Heart right ventricle (tissue), 16 donors: Measurements from ENCODE around the gene PUSL1. TPM values are rescaled to one million over a fixed set of nuclear protein-coding genes. Genes with fewer than 3 reads are reported as not detected.

Experiments used
- ATAC-seq, 8 donors: fragments of 200-7000 bp; cut with Tn5 transposase; one replicate each; pipeline ENCODE4 v1.9.1; 2020; ENCODE audit warnings: mild to moderate bottlenecking in 8 of 8, moderate library complexity in 8 of 8, moderate number of reproducible peaks in 1 of 8
- DNase-seq, 2 donors: peaks; one replicate each; pipeline ENCODE4 v3.0.0-alpha.2; 2020
- H3K27ac ChIP-seq, 10 donors: fragments of 200-600 bp; sonication (generic) in 2 of 10; one replicate each; pipeline versions ENCODE4 v1.5.0 to v1.8.0; 2020 to 2022; ENCODE audit warnings: mild to moderate bottlenecking in 3 of 10
- H3K27me3 ChIP-seq, 7 donors: fragments of 200-600 bp; one replicate each; pipeline ENCODE4 v1.8.0; 2021 to 2022; ENCODE audit warnings: mild to moderate bottlenecking in 2 of 7
- H3K36me3 ChIP-seq, 9 donors: fragments of 200-600 bp; sonication (generic) in 1 of 9; one replicate each; pipeline versions ENCODE4 v1.5.0 to v1.8.0; 2020 to 2022; ENCODE audit warnings: mild to moderate bottlenecking in 2 of 9
- H3K4me1 ChIP-seq, 9 donors: fragments of 200-600 bp; sonication (generic) in 1 of 9; one replicate each; pipeline versions ENCODE4 v1.5.0 to v1.8.0; 2020 to 2022; ENCODE audit warnings: mild to moderate bottlenecking in 4 of 9
- H3K4me3 ChIP-seq, 10 donors: fragments of 200-600 bp; sonication (generic) in 2 of 10; one replicate each; pipeline versions ENCODE4 v1.5.0 to v1.8.0; 2020 to 2022; ENCODE audit warnings: mild to moderate bottlenecking in 7 of 10, moderate library complexity in 2 of 10
- H3K9me3 ChIP-seq, 11 donors: fragments of 200-600 bp in 10 of 11; sonication (generic) in 2 of 11; one replicate each; pipeline versions ENCODE4 v1.5.0 to v1.8.0; 2013 to 2022; ENCODE audit warnings: mild to moderate bottlenecking in 2 of 11, control low read depth in 1 of 11, moderate library complexity in 1 of 11
- WGBS, 2 donors: extraction: QIAGEN DNeasy Blood & Tissue Kit; methylation state at CpG; one replicate each; pipeline ENCODE4 v1.1.7; 2013; ENCODE audit warnings: inconsistent platforms in 1 of 2; 5-methylcytosine and 5-hydroxymethylcytosine counted together
- intact Hi-C, 10 donors: fragments of 100-400 bp; cut with DNase I; formaldehyde crosslinking; loops; one replicate each; pipeline versions ENCODE4 v1.11.1 to v1.14.2; 2022
- polyA plus RNA-seq, 2 donors: library from polyadenylated mRNA; stranded (reverse); fragments of 200-250 nt; gene quantifications; one replicate each; pipeline ENCODE4 v1.2.3, GENCODE V29; 2013
- total RNA-seq, 10 donors: library from RNA; stranded (reverse); fragmentation: NEBNext Ultra II Directional in 3 of 10; extraction: Animal tissue kit (Norgen Biotek cat#: 25700) in 3 of 10; gene quantifications; one replicate each; pipeline versions ENCODE4 v1.2.1 to v1.2.4, GENCODE V29; 2021 to 2023
- TF ChIP-seq, protein P1 (sequence below), 9 donors: fragments of 200-600 bp; sonication (generic) in 2 of 9; IDR thresholded peaks; one replicate each; pipeline versions ENCODE4 v1.5.0 to v1.8.0; 2021 to 2022; ENCODE audit warnings: antibody characterized with exemption in 9 of 9, mild to moderate bottlenecking in 5 of 9, moderate library complexity in 1 of 9
- donor health status: Arrhythmogenic right ventricular cardiomyopathy.
- donor health status: ischemic (EF 13 %, LVEDD 7.1; RV severe dilation, severe dysfunction).
- donor health status: healthy with polysubstance abuse.
- donor health status: DM: no; HTN: yes; CAD: no.
- donor health status: DM: no; HTN: no; CAD: no.
- donor health status: ischemic (EF 25% LVEDD 6.9; RV normal size, moderate dysfunction).
- donor health status: ischemic (EF 25% LVEDD 5.7; RV mildly dilated, moderate dysfunction).
- donor health status: healthy.
- donor health status: DM: yes; HTN: yes; CAD: no.
- donor health status: Ischemic cardiomyopathy.
- donor health status: ischemic (EF 35%, LVEDD 5.7; RV mildly dilated, moderate dysfunction).
- donor health status: nonischemic (EF 11% LVEDD 7.7; RV severe dilation, severe dysfunction).
- donor health status: DM: yes; HTN: yes; CAD: no.
- donor health status: PGD.
- donor health status: ischemic (EF 29% LVEDD 5.4; RV normal size, mild dysfunction).
- donor health status: nonischemic (EF 23%, LVEDD 6.1; RV moderate dilation, normal function).

Gene PUSL1
- total and polyA plus RNA-seq, 12 donors, result 5.6 to 17.8 (median 9.1) TPM

DNA sequence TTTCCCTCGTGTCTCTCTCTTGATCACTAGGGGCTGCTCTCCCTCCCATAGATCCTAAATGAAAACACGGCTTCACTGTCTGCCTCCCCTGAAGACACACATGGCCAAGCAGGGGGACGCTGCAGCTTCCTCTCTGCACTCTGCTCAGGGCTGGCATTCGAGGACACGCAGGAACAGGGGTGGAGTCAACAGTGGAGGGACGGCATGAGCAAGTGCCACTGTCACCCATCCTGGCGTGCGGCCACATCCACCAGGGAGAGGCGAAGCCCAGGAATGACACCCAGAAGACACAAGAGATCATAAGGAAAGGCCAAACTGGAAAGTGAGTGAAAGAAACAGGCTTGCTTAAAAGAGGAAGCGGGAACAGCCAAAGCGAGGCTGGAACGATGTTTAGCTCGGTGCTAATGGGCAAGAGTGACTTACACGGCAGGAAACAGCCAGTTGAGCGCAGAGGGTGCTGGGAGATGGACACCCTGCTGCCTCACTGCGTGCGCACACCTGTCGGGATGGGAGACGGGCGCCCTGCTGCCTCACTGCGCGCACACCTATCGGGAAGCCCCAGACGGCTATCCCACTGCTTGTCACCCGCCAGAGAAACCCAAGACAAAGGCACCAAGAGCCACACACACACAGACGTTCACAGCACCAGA, 48.3 kb upstream of the PUSL1 start:
- Histone ChIP-seq H3K4me3 (no peak overlapping the region), H3K36me3 (peaks cover 4 to 88% (median 37%) of the 10 kb centered on the region in 9 donors), H3K27me3 (no peaks in the 10 kb centered on the region), H3K9me3 (no peaks in the 10 kb centered on the region), H3K27ac (peak overlapping the region in 3 of 10 donors; percentile 24 to 56 (median 49)), H3K4me1 (peaks cover 0 to 35% (median 22%) of the 10 kb centered on the region in 9 donors)
- WGBS, 2 donors, result 75 to 81% methylated on average over 26 of the region's 26 CpGs
- TF ChIP-seq, protein P1, sequence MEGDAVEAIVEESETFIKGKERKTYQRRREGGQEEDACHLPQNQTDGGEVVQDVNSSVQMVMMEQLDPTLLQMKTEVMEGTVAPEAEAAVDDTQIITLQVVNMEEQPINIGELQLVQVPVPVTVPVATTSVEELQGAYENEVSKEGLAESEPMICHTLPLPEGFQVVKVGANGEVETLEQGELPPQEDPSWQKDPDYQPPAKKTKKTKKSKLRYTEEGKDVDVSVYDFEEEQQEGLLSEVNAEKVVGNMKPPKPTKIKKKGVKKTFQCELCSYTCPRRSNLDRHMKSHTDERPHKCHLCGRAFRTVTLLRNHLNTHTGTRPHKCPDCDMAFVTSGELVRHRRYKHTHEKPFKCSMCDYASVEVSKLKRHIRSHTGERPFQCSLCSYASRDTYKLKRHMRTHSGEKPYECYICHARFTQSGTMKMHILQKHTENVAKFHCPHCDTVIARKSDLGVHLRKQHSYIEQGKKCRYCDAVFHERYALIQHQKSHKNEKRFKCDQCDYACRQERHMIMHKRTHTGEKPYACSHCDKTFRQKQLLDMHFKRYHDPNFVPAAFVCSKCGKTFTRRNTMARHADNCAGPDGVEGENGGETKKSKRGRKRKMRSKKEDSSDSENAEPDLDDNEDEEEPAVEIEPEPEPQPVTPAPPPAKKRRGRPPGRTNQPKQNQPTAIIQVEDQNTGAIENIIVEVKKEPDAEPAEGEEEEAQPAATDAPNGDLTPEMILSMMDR (IDR thresholded peaks at IDR 0.05), result no peak
- DNase-seq (peak; percentile 48 to 58), ATAC-seq (peak in 7 of 8 donors; percentile 31 to 75 (median 53))
- intact Hi-C loops, result no loop called here

DNA sequence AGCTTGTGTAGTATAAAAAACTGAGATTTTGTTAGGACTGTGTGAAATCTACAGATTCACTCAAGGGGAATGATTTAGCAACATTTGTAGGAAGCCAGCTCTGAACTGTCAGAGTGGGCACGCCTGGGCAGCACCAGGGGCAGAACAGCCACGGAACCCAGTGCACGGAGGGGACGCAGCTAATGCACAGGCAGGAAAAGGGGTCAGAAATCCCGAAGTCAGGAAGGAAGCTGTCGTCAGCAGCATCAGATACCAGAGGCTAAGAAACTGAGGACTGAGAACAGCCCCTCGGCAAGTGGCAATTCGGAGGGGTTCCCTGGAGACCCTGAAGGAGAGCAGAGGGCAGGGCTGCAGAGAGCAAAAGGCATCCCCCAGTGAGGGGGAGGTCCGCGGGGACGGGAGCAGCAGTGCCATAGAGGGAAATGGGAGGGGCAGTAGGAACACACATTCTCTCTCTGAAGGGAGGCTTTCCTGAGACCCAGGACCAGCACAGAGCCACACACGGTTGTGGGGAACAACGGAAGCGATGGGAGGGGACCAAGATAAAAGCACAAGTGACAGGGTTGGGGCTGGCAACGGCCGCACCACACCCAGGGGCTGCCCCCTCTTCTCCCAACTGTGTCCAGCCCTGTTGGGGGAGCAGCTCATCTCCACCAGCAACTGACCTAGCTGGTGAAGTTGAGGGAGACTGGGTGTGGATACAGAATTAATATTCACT, 47.4 kb upstream of the PUSL1 start:
- no peaks in the 10 kb centered on the region for H3K9me3 ChIP-seq

DNA sequence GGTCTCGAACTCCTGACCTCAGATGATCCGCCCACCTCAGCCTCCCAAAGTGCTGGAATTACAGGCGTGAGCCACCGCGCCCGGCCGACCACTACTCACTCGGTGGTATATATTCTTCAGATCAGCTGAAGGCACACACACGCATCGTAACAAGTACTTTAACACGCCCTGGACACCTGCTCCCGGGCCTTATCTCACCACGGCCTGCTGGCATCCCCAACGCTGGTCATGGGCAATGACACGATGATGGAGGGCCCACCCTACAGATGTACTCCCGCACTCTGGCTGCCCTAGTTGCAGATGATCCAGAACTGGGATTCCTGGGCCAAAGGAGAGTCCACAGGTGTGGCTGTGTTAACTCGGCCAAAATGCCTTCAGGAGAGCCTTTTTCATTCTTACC, 46.3 kb upstream of the PUSL1 start:
- ATAC-seq (no peak), DNase-seq (no peak)
- Histone ChIP-seq H3K9me3 (no peaks in the 10 kb centered on the region), H3K4me3 (no peak overlapping the region), H3K27me3 (no peaks in the 10 kb centered on the region), H3K4me1 (peaks cover 0 to 35% (median 22%) of the 10 kb centered on the region in 9 donors), H3K27ac (no peak overlapping the region), H3K36me3 (peaks cover 0 to 84% (median 28%) of the 10 kb centered on the region in 9 donors)
- TF ChIP-seq, protein P1 (IDR thresholded peaks at IDR 0.05), result no peak
- intact Hi-C loops, result no loop called here
- 95 to 96% methylated on average over 16 to 17 of the region's 17 CpGs for WGBS, 2 donors

More for the DNA sequence above, 47.4 kb upstream of the PUSL1 start:
- TF ChIP-seq, protein P1 (IDR thresholded peaks at IDR 0.05), result no peak
- peaks cover 0 to 85% (median 28%) of the 10 kb centered on the region in 9 donors for H3K36me3 ChIP-seq
- no peak overlapping the region for H3K4me3 ChIP-seq
- peaks cover 0 to 35% (median 22%) of the 10 kb centered on the region in 9 donors for H3K4me1 ChIP-seq
- WGBS, 2 donors, result 55 to 61% methylated on average over 16 of the region's 16 CpGs
- intact Hi-C loops, result no loop called here
- H3K27me3 ChIP-seq, result no peaks in the 10 kb centered on the region
- peak in 6 of 8 donors; percentile 4 to 57 (median 33) for ATAC-seq
- no peak for DNase-seq
- peak overlapping the region in 5 of 10 donors; percentile 5 to 56 (median 24) for H3K27ac ChIP-seq

DNA sequence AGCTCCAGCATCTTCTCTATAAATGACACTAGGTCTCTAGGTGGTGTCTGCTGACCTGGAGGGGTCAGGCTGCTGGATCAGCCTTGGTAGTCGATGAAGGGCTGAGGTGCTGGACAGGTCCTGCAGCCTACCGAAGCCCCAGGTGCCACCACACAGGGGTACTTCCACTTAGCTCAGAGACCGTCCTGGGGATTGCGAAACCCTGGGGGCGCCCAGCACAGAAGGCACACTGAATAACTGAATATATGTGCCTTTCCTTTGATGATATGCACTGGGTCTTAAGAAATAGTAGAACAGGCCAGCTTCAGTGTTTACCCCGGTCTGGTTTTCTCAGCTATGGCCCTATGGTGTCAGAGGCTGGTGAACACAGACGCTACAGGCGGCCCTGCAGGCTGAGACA, 45.6 kb upstream of the PUSL1 start:
- DNase-seq (no peak), ATAC-seq (no peak)
- TF ChIP-seq, protein P1 (IDR thresholded peaks at IDR 0.05), result no peak
- 93 to 95% methylated on average over 8 of the region's 8 CpGs for WGBS, 2 donors
- intact Hi-C loops, result no loop called here
- Histone ChIP-seq H3K27me3 (no peaks in the 10 kb centered on the region), H3K36me3 (peaks cover 0 to 90% (median 28%) of the 10 kb centered on the region in 9 donors), H3K27ac (no peak overlapping the region), H3K4me1 (peaks cover 0 to 35% (median 22%) of the 10 kb centered on the region in 9 donors), H3K9me3 (no peaks in the 10 kb centered on the region), H3K4me3 (no peak overlapping the region)
